ENCODE results near the gene ANO5. TPM values are rescaled to one million over a fixed set of nuclear protein-coding genes. Genes with fewer than 3 reads are reported as not detected.
A peak's percentile ranks its signal among the peaks of the same experiment; 100 is the strongest.

Gene ANO5
- total and polyA plus RNA-seq, 9 donors, result 6.5 to 19.6 (median 9.9) TPM

GRCh38 chr11:22169833-22170232 is 23.1 kb upstream of the ANO5 start:
- no peak for DNase-seq
- Histone ChIP-seq H3K27ac (ENCODE audit: low read length) (no peak overlapping the region), H3K9me3 (replicated peaks; ENCODE audit: control insufficient read depth, low read depth, low read length) (no peaks in the 10 kb centered on the region), H3K36me3 (ENCODE audit: control insufficient read depth, insufficient read depth, low read length) (no peaks in the 10 kb centered on the region), H3K4me1 (ENCODE audit: control insufficient read depth, insufficient read depth, low read length) (no peaks in the 10 kb centered on the region), H3K4me3 (ENCODE audit: low read length) (no peak overlapping the region), H3K27me3 (ENCODE audit: control insufficient read depth, insufficient read depth, low read length) (no peaks in the 10 kb centered on the region)
- no CpG with 5 or more reads among the region's 2 CpGs for WGBS (ENCODE audit: insufficient coverage)

DNA sequence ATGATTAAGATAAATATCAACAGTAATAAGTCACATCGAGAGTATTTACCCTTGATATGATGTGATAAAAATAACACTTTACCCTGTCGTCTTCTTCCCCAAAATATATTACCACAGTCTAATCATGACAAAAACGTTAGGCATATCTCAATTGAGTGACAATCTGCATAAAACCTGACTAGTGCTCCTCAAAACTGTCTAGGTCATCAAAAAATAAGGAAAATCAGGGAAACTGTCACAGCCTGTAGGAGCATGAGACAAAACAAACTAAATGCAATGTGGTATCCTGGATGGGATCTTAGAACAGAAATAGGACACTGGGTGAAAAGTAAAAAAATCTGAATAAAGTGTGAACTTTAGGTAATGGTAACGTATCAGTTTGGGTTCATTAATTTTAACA is 19.4 kb upstream of the ANO5 start:
- no peaks in the 10 kb centered on the region for H3K4me1 ChIP-seq (ENCODE audit: control insufficient read depth, insufficient read depth, low read length)
- no CpG with 5 or more reads among the region's 4 CpGs for WGBS (ENCODE audit: insufficient coverage)
- no peaks in the 10 kb centered on the region for H3K27me3 ChIP-seq (ENCODE audit: control insufficient read depth, insufficient read depth, low read length)

GRCh38 chr11:22177186-22177585 is 15.7 kb upstream of the ANO5 start:
- no peak overlapping the region for H3K4me3 ChIP-seq (ENCODE audit: low read length)
- H3K36me3 ChIP-seq (ENCODE audit: control insufficient read depth, insufficient read depth, low read length), result no peaks in the 10 kb centered on the region
- no peaks in the 10 kb centered on the region for H3K4me1 ChIP-seq (ENCODE audit: control insufficient read depth, insufficient read depth, low read length)
- H3K9me3 ChIP-seq (replicated peaks; ENCODE audit: control insufficient read depth, low read depth, low read length), result no peaks in the 10 kb centered on the region
- no peak overlapping the region for H3K27ac ChIP-seq (ENCODE audit: low read length)
- WGBS (ENCODE audit: insufficient coverage), result 85% methylated on average over 4 of the region's 4 CpGs
- no peaks in the 10 kb centered on the region for H3K27me3 ChIP-seq (ENCODE audit: control insufficient read depth, insufficient read depth, low read length)
- no peak for DNase-seq

More for the DNA sequence above, 19.4 kb upstream of the ANO5 start:
- no peak for DNase-seq
- Histone ChIP-seq H3K27ac (ENCODE audit: low read length) (no peak overlapping the region), H3K36me3 (ENCODE audit: control insufficient read depth, insufficient read depth, low read length) (no peaks in the 10 kb centered on the region), H3K4me3 (ENCODE audit: low read length) (no peak overlapping the region), H3K9me3 (replicated peaks; ENCODE audit: control insufficient read depth, low read depth, low read length) (no peaks in the 10 kb centered on the region)

DNA sequence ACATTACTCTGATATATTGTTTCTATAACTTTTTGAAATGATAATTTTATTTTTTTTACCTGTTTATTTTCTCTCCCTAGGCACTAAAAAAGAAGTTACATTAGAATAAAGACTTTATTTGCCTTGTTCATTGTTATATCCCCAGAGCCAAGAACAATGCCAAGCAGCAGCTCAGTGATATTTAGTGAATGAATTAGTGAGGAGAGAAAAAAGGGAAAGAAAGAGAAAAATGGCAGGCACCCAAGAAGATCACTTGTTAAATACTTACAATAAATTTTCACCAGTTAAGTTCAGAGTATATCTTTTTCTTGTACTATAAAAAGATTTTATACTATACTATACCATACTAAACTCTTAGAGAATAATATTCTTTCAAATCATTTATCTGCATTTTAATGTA is 13.3 kb upstream of the ANO5 start:
- H3K4me1 ChIP-seq (ENCODE audit: control insufficient read depth, insufficient read depth, low read length), result no peaks in the 10 kb centered on the region
- H3K27me3 ChIP-seq (ENCODE audit: control insufficient read depth, insufficient read depth, low read length), result no peaks in the 10 kb centered on the region
- no peaks in the 10 kb centered on the region for H3K36me3 ChIP-seq (ENCODE audit: control insufficient read depth, insufficient read depth, low read length)
- no peaks in the 10 kb centered on the region for H3K9me3 ChIP-seq (replicated peaks; ENCODE audit: control insufficient read depth, low read depth, low read length)
- DNase-seq, result no peak
- no peak overlapping the region for H3K4me3 ChIP-seq (ENCODE audit: low read length)
- H3K27ac ChIP-seq (ENCODE audit: low read length), result no peak overlapping the region

DNA sequence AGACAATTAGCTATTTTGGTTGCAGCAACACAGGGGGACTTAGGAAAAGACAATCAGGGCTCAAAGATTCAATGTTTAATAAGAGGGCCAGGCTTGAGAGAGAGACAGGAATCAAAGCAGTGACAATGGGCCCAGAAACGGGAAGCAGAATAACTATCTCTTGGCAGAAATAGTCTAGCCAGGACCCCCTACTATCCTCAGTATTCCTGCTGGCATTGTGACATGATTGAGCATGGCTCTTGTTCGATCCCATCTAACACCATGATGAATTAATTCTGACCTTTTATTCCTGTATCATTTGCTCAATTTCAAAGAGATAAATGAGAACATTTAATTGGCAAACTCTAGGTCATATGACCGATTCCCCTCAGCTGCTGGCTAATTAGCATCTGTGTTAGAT is 12.8 kb upstream of the ANO5 start:
- Histone ChIP-seq H3K9me3 (replicated peaks; ENCODE audit: control insufficient read depth, low read depth, low read length) (no peaks in the 10 kb centered on the region), H3K36me3 (ENCODE audit: control insufficient read depth, insufficient read depth, low read length) (no peaks in the 10 kb centered on the region), H3K4me1 (ENCODE audit: control insufficient read depth, insufficient read depth, low read length) (no peaks in the 10 kb centered on the region), H3K27ac (ENCODE audit: low read length) (no peak overlapping the region), H3K4me3 (ENCODE audit: low read length) (no peak overlapping the region), H3K27me3 (ENCODE audit: control insufficient read depth, insufficient read depth, low read length) (no peaks in the 10 kb centered on the region)
- WGBS (ENCODE audit: insufficient coverage), result 38% methylated on average over 1 of the region's 3 CpGs
- DNase-seq, result no peak

- H3K9me3 ChIP-seq (replicated peaks; ENCODE audit: control insufficient read depth, low read depth, low read length), result no peaks in the 10 kb centered on the region
- no peak overlapping the region for H3K27ac ChIP-seq (ENCODE audit: low read length)
- peaks cover 15% of the 10 kb centered on the region for H3K27me3 ChIP-seq (ENCODE audit: control insufficient read depth, insufficient read depth, low read length)
- WGBS (ENCODE audit: insufficient coverage), result no CpG with 5 or more reads among the region's 2 CpGs
- H3K4me1 ChIP-seq (ENCODE audit: control insufficient read depth, insufficient read depth, low read length), result peaks cover 11% of the 10 kb centered on the region
- H3K36me3 ChIP-seq (ENCODE audit: control insufficient read depth, insufficient read depth, low read length), result no peaks in the 10 kb centered on the region
- DNase-seq, result no peak
- H3K4me3 ChIP-seq (ENCODE audit: low read length), result no peak overlapping the region
Observed at GRCh38 chr11:22189660-22190059, 3.2 kb upstream of the ANO5 start.

DNA sequence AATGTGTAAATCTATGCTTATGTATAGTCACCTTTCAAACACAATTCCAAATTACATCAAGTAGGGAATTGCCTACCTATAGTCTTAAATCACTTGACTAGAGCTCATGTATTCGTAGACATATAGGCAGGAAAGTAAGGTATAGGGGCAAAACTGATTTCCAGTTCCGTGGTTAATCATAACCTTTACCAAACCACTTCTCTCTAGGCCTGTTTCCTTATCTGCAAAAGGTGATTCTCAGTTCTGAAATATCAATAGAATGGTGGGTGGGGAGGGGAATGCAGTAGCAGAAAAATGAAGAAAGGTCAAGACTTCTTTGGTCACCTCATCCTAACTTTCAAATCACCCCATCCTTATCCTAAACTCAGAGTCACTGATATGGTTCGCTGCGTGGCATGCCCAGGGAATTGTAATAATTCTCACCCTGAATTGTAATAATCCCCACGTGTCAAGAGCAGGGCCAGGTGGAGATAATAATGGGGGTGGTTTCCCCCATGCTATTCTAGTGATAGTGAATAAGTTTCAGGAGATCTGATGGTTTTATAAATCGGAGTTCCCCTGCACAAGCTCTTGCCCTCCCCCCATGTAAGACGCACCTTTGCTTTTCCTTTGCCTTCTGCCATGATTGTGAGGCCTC is 1.9 kb upstream of the ANO5 start:
- Histone ChIP-seq H3K9me3 (replicated peaks; ENCODE audit: control insufficient read depth, low read depth, low read length) (no peaks in the 10 kb centered on the region), H3K4me3 (ENCODE audit: low read length) (no peak overlapping the region), H3K36me3 (ENCODE audit: control insufficient read depth, insufficient read depth, low read length) (no peaks in the 10 kb centered on the region), H3K27ac (ENCODE audit: low read length) (no peak overlapping the region), H3K27me3 (ENCODE audit: control insufficient read depth, insufficient read depth, low read length) (peaks cover 15% of the 10 kb centered on the region), H3K4me1 (ENCODE audit: control insufficient read depth, insufficient read depth, low read length) (peaks cover 11% of the 10 kb centered on the region)
- WGBS (ENCODE audit: insufficient coverage), result 89% methylated on average over 2 of the region's 7 CpGs
- DNase-seq, result no peak

- Histone ChIP-seq H3K27ac (ENCODE audit: low read length) (peak overlapping the region; percentile 73), H3K4me3 (ENCODE audit: low read length) (peak overlapping the region; percentile 60), H3K36me3 (ENCODE audit: control insufficient read depth, insufficient read depth, low read length) (no peaks in the 10 kb centered on the region), H3K27me3 (ENCODE audit: control insufficient read depth, insufficient read depth, low read length) (peaks cover 15% of the 10 kb centered on the region), H3K9me3 (replicated peaks; ENCODE audit: control insufficient read depth, low read depth, low read length) (no peaks in the 10 kb centered on the region), H3K4me1 (ENCODE audit: control insufficient read depth, insufficient read depth, low read length) (peaks cover 11% of the 10 kb centered on the region)
- 0% methylated on average over 4 of the region's 7 CpGs for WGBS (ENCODE audit: insufficient coverage)
- DNase-seq, result no peak
Observed at GRCh38 chr11:22192289-22192641, 620 bp upstream of the ANO5 start.

- peak overlapping the region; percentile 60 for H3K4me3 ChIP-seq (ENCODE audit: low read length)
- H3K9me3 ChIP-seq (replicated peaks; ENCODE audit: control insufficient read depth, low read depth, low read length), result no peaks in the 10 kb centered on the region
- peaks cover 15% of the 10 kb centered on the region for H3K27me3 ChIP-seq (ENCODE audit: control insufficient read depth, insufficient read depth, low read length)
- under 1% methylated on average over 27 of the region's 39 CpGs for WGBS (ENCODE audit: insufficient coverage)
- H3K27ac ChIP-seq (ENCODE audit: low read length), result peak overlapping the region; percentile 73
- peak; percentile 33 for DNase-seq
- H3K36me3 ChIP-seq (ENCODE audit: control insufficient read depth, insufficient read depth, low read length), result no peaks in the 10 kb centered on the region
- peaks cover 17% of the 10 kb centered on the region for H3K4me1 ChIP-seq (ENCODE audit: control insufficient read depth, insufficient read depth, low read length)
Observed at GRCh38 chr11:22193348-22194051, 615 bp downstream of the ANO5 start.

DNA sequence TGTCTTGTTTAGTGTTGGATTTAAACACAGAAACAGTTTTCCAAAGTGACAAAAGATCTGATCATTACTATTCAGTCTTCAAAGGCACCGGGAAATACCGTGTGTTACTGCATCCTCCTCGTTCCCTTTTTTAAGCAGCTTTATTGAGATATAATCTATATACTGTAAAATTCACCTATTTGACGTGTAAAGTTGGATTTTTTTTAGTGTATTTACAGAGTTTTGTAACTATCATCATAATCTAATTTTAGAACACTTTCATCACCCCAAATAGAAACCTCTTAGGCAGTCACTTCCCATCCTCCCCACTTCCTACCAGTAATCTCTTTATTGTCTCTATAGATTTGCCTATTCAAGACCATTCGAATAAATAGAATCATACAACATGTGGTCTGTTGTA is 1.4 kb downstream of the ANO5 start:
- Histone ChIP-seq H3K27me3 (ENCODE audit: control insufficient read depth, insufficient read depth, low read length) (peaks cover 15% of the 10 kb centered on the region), H3K4me3 (ENCODE audit: low read length) (peak overlapping the region; percentile 60), H3K9me3 (replicated peaks; ENCODE audit: control insufficient read depth, low read depth, low read length) (no peaks in the 10 kb centered on the region), H3K4me1 (ENCODE audit: control insufficient read depth, insufficient read depth, low read length) (peaks cover 17% of the 10 kb centered on the region), H3K36me3 (ENCODE audit: control insufficient read depth, insufficient read depth, low read length) (no peaks in the 10 kb centered on the region), H3K27ac (ENCODE audit: low read length) (no peak overlapping the region)
- DNase-seq, result no peak
- whole genome bisulfite sequencing (ENCODE audit: insufficient coverage), result no CpG with 5 or more reads among the region's 5 CpGs

Measured in muscle of leg (tissue), 11 donors.